Measurements from ENCODE around the gene QPCT.
"Not testable (repeated sequence)": the region's sequence is repeated elsewhere in the genome, so short reads cannot be mapped to it uniquely, and the experiment has no call there.

Gene QPCT

DNA sequence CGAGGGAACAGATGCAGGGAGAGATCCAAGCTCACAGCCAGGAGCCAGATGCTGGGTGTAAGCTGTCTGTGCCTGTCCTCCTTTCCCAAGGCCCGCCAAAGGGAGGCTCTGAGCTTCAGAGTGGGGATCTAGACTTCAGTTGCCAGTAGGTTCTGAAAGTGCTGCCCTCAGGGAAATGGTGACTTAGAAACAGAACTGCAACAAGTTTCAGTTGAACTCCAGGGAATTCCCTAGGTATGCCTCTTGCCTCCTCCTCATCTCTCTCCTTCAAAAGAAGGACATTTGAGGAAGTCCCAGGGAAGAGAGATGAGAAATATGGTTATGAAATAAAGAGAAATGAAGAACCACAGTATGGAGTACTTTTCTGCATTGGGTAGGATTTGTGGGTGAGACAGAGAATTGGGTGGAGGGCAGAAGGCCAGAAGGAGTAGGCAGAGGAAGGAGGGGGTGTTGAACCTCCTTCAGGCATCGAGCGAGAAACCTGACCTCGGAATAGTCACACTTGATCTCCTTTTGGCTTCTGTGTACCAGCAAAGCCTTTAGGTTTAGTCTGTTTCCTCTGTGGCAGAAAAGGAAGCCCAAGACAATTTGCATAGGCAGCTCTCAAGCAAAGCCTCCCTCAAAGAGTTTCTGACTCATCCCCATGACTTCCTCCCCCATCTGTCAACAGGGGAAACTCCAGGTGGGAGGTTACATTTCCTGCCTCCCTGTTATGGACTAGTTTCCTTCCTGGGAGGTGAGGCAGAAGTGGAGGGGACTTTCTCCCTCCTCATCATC lies 45.7 kb downstream of the QPCT start:
- peak in 2 of 3 donors; percentile 47 to 49 for DNase-seq (ENCODE audit: low read depth in 3 of 3)

DNA sequence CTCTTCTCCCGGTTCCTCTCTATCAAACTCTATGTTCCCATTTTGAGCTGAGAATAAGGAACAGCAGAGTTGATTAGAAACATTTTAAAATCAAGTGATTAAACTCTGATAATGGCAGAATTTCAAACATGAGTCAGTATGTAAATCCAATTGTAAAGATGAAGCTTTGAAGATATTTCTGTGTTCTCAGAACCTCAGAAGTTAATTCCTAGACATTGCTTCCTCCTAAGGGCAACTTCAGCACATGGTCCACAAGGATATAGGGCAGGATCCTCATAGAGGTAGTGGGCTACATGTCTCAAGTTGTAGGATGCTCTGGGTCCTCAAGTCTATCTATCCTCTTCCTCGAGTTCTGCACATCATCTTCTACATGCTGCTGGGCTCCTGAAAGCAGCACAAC lies 46.3 kb downstream of the QPCT start:
- no peak for DNase-seq (ENCODE audit: low read depth in 3 of 3)

DNA sequence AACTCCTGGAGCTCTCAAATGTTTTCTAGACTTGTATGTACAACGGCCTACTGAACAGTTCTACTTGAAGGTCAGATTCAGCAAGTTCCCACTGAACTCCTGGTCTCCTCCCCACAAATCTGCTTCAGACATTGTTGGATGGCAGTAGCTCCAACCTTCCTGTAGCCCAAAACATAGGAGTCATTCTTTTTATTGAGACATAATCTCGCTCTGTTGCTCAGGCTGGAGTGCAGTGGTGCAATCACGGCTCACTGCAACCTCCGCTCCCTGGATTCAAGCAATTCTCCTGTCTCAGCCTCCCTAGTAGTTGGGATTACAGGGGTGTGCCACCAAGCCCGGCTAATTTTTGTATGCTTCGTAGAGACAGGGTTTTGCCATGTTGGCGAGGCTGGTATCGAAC lies 47.3 kb downstream of the QPCT start:
- no peak for DNase-seq (ENCODE audit: low read depth in 3 of 3)

DNA sequence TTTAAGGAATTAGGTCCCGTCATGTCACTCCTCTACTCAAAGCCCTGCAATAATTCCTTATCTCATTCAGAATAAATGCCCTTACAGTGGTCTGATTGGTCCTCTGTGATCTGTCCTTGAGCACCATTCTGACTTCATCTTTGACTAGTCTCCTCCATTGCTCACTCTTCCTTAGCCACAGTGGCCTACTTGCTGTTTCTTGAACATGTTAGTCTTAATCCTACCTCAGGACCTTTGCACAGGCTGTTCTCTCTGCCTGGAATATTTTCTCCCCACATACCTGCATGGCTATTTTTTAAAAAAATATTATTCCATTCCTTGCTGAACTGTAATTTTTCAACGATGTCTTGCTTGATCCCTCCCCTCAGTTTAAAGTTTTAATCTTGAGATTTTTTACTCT lies 48.0 kb downstream of the QPCT start:
- no peak for DNase-seq (ENCODE audit: low read depth in 3 of 3)

DNA sequence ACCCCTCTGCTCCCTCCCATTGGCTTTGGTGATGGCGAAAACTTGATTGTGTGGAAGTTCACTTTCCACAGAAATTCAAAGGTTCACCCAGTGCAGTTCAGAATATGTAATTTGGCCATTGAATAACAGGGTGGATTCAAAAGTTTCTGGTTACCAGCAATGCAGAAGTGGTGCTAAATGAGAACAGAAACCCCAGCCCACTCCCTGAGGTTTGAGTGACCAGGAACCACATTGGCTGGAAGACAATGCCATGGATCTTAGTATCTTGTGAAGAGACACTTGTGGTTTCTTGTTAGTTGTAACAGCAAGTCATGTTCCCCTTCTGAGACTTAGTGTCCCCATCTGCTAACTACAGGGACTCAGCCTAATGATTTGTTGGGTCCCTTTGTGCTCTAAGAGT lies 49.8 kb downstream of the QPCT start:
- DNase-seq (ENCODE audit: low read depth in 3 of 3): no peak

DNA sequence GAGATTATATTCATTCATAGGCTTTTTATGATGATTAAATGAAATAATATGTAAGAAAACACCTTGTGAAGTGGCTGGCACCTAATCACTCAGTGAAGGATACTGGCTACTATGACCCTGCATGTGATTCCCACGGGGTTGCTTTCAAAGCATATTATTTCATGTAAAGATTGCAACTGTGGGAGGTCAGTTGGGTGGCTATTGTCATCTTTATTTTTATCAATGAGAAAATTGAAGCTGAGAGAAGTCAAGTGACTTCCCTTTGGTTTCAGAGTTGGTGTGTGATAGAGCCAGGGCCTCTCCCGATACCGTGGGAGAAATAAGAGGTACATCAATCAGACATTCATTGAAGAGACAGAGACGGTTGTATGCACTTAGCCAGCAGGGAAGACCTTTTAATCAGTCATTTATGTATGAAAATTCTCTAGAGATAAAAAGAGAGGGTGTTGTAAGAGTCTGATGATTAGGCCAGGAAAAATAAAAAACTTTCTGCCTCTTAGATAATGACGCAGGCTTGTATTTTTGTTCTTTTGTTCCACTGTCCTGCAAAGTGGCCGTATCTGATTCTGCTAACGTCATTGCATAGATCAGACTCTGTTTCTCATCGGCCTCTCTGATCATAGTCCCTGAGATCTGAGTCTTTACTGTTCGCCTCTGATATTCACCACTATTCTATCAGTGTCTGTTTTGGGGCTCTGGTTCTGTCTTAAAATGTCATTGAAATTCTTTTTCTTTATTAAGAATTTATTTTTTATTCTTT lies 50.5 kb downstream of the QPCT start:
- no peak for DNase-seq (ENCODE audit: low read depth in 3 of 3)

DNA sequence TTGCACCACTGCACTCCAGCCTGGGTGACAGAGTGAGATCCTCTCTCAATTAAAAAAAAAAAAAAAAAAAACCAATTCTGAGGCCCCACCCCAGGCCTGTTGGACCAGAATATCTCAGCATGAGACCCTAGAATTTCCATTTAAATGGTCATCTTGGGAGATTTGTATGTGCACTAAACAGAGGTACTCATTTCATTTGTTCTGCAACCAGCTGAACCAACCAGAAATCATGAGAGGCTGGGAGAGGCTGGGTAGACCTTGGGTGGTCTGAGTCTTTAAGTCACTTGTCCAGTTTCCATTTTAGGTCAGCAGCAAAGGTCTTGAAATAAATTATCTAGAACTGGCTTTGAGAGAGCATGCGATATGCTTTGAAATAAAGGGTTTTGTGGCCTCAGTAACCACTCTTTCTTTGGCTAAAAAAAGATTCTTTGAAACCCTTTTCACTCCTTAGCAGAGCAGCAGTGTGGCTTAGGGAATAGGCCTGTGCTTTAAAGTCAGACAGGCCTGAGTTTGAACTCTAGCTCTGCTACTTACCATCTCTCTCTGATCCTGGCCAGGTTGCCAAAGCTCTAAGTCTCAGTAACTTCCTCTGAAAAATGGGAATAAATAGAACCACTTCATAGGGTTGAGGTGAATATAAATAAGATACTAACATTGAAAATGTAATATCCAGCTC lies 52.6 kb downstream of the QPCT start:
- DNase-seq (ENCODE audit: low read depth in 3 of 3): no peak

DNA sequence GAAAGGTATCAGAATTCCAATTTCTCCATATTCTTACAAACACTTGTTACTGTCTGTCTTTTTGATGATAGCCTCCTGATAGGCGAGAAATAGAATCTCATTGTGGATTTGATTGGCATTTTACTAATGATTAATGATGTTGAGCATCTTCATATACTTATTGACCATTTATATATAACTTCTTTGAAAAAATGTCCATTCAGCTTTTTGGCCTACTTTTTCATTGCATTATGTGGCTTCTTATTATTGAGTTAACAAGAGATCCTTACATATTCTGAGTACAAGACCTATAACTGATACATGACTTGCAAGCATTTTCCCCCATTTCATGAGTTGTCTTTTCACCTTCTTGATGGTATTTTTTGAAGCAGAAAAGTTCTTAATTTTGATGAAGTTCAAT lies 54.6 kb downstream of the QPCT start:
- no peak for DNase-seq (ENCODE audit: low read depth in 3 of 3)

DNA sequence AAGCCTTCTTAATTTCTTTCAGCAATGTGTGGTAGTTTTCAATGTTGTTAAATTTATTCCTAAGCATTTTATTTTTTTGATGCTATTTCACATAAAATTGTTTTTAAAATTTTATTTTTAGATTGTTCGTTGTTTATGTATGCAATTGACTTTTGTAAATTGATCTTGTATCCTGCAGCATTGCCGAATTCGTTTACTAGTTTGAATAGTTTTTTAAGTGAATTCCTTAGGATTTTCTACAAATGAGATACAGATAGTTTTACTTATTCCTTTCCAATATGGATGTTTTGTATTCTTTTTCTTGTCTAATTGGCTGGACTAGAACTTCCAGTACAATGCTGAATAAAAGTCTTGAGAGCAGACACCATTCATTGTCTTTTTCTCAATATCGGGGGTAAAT lies 55.6 kb downstream of the QPCT start:
- no peak for DNase-seq (ENCODE audit: low read depth in 3 of 3)

DNA sequence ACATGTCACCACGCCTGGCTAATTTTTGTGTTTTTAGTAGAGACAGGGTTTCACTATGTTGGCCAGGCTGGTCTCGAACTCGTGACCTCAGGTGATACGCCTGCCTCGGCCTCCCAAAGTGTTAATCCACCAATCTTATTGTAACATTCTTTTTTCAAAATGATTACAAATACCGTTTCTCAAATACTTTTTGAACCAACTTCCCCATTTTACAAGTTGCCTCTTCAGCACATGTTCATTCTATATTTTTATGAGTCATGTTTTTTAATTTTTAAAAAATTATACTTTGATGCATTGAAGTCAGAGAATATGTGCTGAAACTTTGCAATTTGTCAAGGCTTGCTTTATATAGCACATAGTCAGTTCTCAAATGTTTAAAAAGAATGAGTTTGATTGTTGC lies 58.2 kb downstream of the QPCT start:
- no peak for DNase-seq (ENCODE audit: low read depth in 3 of 3)

DNA sequence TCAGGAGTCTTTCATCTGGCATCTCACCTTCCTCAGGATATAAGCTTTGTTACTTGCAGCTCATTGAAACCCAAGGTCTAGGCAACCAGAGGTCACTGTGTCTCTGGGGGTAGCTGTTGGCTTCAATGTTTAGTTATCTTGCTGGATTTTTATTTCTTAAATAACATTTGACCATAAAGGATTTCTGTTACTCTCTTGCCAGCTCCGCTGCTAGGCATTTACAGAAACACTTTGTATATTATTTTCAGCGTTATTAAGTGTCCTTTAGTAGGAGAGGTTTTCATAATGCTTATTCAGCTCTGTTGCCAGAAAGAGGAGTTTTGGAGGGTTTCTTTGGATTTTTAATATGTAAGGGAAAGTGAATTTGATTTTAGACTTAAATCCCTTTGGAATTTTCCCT lies 61.4 kb downstream of the QPCT start:
- DNase-seq (ENCODE audit: low read depth in 3 of 3): no peak

DNA sequence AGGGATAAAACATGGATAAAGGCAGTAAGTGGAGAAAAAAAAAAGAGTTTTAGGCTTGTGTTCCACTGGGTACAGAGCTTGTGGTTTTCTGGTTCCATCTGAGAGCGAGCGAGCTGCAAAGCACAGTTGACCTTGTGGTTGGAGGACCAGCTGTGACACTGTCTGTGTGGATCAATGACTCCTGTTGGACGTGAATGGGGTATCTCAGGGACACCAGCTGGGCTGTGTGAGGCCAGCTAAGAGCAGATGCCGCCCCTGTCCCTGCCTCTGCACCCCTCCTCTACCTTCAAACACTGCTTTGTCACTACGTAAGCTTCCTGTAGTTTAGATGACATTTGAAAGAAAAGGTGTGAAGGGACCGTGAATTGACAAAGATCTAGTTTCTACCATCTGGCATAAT lies 67.8 kb downstream of the QPCT start:
- no peak for DNase-seq (ENCODE audit: low read depth in 3 of 3)

DNA sequence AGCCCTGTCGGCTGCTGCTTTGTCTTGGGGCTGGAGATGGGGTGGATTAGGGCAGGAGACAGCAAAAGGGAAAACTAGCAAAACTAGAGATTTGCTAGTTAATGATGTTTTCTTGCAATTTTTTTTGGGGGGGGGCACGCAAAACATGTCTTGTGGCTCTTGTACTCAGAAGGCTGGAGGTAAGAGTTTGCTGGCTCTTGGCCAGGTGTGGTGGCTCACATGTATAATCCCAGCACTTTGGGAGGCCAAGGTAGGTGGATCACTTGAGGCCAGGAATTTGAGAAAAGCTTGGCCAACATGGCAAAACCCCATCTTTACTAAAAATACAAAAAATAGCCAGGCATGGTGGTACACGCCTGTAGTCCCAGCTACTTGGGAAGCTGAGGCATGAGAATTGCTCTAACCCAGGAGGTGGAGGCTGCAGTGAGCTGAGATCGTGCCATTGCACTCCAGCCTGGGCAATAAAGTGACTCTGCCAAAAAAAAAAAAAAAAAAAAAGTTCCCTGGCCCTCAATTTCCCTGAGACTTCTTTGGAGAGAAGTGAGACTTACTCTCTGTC lies 69.6 kb downstream of the QPCT start:
- DNase-seq (ENCODE audit: low read depth in 3 of 3): not testable (repeated sequence)

DNA sequence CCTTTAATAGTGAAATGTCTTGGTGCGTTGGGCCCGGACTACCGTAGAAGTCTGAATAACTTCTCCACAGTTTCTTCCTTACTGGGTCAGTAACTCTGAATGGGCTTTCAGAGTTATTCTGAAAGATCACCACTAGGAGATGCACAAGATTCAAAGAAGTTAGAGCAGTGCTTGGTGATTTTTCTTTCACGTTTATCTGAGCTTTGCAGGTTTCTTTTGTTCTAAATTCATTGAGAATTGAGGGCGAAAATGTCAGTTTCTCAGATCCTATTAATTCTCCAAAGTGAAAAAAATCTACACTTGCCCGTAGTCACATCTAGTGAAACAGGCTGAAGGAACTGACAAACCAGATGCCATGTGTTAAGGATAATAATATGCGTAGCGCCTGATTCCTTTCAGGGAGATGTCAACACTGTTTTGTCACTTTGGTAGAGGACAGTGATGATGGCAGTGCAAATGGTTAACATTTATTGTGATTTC lies 70.1 kb downstream of the QPCT start:
- no peak for DNase-seq (ENCODE audit: low read depth in 3 of 3)

DNA sequence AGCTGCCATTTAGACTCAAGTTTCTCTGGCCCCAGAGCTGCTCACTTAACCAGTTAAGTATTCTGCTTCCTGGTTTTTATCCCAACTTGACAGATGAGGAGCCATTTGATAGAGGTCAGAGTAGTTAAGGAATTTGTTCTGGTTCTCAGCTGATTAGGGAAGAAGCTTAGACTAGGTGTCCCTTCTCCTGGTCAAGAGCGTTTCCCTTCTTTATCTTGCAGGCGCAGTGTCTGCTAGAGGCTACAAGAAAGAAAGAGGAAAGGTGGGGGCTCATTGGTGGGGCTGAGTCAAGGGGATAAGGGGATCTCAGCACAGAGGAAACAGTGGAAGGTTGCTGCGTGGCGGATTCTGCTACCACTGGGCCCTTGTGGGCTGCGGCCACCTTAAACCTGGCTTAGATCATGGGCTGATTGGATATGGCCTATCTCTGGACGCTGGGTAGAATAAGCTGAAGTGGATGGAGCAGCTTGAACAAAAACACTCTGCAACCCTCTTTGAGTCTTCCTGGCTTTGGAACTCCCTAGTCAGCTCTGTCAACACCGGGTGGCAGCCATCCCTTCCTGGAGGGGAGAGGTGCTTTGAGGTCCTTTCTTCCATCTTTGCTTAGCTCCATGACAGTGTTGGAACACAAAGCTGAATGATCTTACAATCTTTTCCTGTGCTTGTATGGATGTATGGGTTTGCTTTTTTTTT lies 70.8 kb downstream of the QPCT start:
- no peak for DNase-seq (ENCODE audit: low read depth in 3 of 3)

DNA sequence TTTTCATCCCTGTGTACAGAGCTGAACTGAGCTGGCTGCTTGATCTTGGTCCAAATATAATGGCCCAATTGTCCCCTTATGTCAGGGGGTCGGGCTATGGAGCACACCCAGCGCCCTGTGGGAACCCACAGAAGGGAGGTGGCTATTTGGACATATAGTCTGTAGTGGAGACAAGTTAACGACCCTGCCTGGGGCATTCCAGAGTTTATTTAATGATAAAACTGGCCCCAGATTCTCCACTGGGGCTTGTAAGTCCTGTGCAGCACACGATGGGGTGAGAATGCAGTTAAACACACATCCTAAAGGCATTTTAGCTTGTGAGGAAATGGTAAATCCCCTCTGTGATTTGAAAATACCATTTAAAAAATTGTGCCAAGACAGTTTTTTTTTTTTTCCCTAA lies 72.9 kb downstream of the QPCT start:
- DNase-seq (ENCODE audit: low read depth in 3 of 3): no peak

DNA sequence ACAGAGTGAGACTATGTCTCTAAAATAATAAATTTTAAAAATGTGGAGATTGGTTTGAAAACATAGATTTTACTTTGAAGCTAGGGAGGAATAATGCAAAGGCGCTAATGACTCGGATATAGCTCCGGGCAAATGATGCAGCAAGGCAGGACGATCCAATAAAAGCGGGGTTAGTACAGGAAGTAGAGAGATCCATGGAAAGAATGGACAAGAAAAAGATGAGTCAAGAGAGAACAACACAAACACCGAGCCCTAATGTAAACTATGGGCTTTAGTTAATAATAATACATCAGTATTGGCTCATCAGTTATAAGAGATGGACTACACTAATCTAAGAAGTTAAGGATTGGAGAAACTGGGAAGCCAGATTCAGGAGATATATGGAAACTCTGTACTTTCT lies 74.5 kb downstream of the QPCT start:
- DNase-seq (ENCODE audit: low read depth in 3 of 3): no peak

DNA sequence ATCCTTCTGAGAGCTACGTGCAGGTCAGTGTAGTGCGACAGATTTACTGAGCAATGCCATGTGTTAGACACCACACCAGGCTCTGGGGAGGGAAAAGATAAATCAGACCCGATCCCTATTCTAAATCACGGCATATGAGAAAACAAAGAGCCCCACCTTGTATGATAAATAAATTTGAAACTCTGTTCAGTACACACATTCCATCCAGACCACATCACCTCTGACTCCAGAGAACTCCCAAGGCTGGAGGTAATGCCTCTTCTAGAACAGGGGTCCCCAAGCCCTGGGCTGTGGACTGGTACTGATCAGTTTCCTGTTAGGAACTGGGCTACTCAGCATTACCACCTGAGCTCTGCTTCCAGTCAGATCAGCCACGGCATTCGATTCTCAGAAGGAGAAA lies 77.3 kb downstream of the QPCT start:
- DNase-seq (ENCODE audit: low read depth in 3 of 3): no peak

DNA sequence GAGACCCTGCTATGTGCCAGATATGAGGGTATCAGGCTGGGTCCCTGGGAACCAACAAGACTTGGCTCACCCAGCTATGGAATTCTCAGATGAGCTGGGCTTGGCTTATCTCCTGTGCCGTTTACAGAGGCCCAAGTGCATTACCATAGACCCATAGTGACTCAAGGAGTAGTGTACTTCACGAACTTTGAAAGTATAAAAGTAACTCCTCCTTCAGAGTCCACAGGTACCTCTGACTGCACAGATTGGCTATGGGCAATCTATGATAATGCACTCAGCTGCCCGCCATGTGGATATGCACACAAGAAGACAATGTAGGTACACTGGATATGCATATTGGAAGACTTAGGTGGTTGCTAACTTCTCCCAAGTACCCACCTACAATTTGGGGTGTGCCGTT lies 78.4 kb downstream of the QPCT start:
- DNase-seq (ENCODE audit: low read depth in 3 of 3): no peak

Data from stimulated activated CD4-positive, alpha-beta T cell treated with anti-CD3 and anti-CD28 coated beads, TNF-alpha, amount 100 ng/mL, for 48 hours (primary cell).